PC-9 (cell line): ENCODE measurements around the gene STK24.

Source experiments
- EZH2 ChIP-seq: fragments of 200-600 bp; sonication (generic); IDR thresholded peaks from 2 replicates; pipeline ENCODE4 v1.8.0; 2017; ENCODE audit warnings: antibody characterized with exemption, low read depth
- TF ChIP-seq, protein P1 (sequence below): fragments of 200-600 bp; sonication (generic); conservative IDR thresholded peaks from 2 replicates; pipeline ENCODE4 v1.6.1; 2017; ENCODE audit warnings: mixed run types, antibody characterized with exemption, mild to moderate bottlenecking, moderate library complexity

DNA sequence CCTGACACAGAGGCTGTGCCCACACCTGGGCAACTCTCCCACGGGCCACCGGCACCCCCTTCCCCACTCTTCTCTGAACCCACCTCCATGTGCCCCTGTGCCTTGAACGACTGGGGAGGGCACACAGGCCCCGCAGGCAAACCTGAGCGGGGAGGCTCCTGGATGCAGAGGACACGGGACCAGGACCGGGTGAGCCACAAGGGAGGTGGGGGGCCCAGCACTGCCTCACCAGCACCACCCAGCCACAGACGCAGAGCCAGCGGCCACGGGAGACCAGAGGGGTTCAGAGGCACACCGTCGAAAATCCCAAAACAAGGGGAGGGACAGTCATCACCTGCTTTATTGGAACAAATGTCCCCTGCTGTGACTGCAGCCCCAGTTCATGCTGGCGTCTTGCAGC lies 49.4 kb downstream of the STK24 start:
- TF ChIP-seq, protein P1, sequence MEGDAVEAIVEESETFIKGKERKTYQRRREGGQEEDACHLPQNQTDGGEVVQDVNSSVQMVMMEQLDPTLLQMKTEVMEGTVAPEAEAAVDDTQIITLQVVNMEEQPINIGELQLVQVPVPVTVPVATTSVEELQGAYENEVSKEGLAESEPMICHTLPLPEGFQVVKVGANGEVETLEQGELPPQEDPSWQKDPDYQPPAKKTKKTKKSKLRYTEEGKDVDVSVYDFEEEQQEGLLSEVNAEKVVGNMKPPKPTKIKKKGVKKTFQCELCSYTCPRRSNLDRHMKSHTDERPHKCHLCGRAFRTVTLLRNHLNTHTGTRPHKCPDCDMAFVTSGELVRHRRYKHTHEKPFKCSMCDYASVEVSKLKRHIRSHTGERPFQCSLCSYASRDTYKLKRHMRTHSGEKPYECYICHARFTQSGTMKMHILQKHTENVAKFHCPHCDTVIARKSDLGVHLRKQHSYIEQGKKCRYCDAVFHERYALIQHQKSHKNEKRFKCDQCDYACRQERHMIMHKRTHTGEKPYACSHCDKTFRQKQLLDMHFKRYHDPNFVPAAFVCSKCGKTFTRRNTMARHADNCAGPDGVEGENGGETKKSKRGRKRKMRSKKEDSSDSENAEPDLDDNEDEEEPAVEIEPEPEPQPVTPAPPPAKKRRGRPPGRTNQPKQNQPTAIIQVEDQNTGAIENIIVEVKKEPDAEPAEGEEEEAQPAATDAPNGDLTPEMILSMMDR: no peak
- TF ChIP-seq EZH2: no peak
